ENCODE results near the gene ATP10A. TPM values are rescaled to one million over a fixed set of nuclear protein-coding genes. Genes with fewer than 3 reads are reported as not detected.

The ATP10A gene
- total and polyA plus RNA-seq, 2 donors from 2014 or later, result 4.0 to 6.8 TPM

DNA sequence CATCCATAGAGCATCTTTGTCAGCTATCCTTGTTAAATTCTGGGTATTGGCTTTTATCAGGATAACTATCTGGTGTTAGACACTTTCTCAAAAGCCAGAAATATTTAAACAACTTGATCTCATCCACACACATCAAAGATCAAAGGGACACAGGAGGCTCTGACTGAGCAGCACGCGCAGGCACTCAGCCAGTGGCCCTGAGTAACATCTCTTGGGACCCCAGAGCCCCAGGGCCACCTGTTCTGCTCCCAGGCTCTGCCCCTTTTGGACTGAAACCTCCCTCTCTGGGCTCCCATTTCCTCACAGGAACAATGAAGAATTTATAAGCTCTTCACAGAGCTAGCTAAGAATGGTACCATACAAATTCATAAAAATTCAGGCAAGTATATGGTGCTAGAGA lies 16.1 kb downstream of the ATP10A start:
- H3K9me3 ChIP-seq (ENCODE audit: control insufficient read depth in 2 of 3, insufficient read depth in 1 of 3, low read length in 3 of 3), result no peaks in the 10 kb centered on the region
- no peak overlapping the region for H3K9ac ChIP-seq (ENCODE audit: low read length in 3 of 3)
- FAIRE-seq (no peak), DNase-seq (no peak)
- H3K27ac ChIP-seq (ENCODE audit: low read depth in 2 of 2, low read length in 2 of 2), result no peak overlapping the region
- no peak overlapping the region for H3K4me3 ChIP-seq (ENCODE audit: low read length in 3 of 3)
- H3K36me3 ChIP-seq (ENCODE audit: control insufficient read depth in 2 of 3, insufficient read depth in 3 of 3, low read length in 3 of 3), result no peaks in the 10 kb centered on the region
- intact Hi-C loops (cut with DNase I), result no loop called here
- peaks cover 0 to 9% (median 8%) of the 10 kb centered on the region in 3 donors for H3K4me1 ChIP-seq (ENCODE audit: control insufficient read depth in 2 of 3, insufficient read depth in 2 of 3, low read depth in 1 of 3, low read length in 3 of 3)
- TF ChIP-seq, protein P1, sequence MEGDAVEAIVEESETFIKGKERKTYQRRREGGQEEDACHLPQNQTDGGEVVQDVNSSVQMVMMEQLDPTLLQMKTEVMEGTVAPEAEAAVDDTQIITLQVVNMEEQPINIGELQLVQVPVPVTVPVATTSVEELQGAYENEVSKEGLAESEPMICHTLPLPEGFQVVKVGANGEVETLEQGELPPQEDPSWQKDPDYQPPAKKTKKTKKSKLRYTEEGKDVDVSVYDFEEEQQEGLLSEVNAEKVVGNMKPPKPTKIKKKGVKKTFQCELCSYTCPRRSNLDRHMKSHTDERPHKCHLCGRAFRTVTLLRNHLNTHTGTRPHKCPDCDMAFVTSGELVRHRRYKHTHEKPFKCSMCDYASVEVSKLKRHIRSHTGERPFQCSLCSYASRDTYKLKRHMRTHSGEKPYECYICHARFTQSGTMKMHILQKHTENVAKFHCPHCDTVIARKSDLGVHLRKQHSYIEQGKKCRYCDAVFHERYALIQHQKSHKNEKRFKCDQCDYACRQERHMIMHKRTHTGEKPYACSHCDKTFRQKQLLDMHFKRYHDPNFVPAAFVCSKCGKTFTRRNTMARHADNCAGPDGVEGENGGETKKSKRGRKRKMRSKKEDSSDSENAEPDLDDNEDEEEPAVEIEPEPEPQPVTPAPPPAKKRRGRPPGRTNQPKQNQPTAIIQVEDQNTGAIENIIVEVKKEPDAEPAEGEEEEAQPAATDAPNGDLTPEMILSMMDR (IDR thresholded peaks at IDR 0.05; ENCODE audit: borderline replicate concordance, extremely low read depth, insufficient read depth), result no peak
- H3K27me3 ChIP-seq (ENCODE audit: control insufficient read depth, insufficient read depth, low read length), result no peaks in the 10 kb centered on the region

DNA sequence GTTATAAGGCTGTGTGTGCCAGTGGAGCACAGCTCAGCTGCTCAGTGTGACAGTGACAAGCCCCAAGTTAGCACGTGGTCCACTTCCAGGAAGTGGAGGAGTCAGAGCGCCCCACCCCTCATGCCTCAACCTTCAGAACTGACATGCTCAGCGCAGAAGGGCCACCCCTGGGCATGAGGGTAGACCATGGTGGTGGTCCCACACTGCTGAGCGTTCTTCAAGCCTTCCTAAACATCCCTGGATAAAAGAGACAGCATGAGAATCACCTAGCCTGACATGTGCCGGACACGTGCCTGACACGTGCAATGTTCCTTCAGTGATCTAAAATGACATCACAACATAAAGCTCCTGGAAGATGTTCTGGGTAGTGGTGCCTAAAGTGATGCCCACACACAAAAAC lies 16.8 kb downstream of the ATP10A start:
- no peak for FAIRE-seq
- intact Hi-C loops (cut with DNase I), result no loop called here

DNA sequence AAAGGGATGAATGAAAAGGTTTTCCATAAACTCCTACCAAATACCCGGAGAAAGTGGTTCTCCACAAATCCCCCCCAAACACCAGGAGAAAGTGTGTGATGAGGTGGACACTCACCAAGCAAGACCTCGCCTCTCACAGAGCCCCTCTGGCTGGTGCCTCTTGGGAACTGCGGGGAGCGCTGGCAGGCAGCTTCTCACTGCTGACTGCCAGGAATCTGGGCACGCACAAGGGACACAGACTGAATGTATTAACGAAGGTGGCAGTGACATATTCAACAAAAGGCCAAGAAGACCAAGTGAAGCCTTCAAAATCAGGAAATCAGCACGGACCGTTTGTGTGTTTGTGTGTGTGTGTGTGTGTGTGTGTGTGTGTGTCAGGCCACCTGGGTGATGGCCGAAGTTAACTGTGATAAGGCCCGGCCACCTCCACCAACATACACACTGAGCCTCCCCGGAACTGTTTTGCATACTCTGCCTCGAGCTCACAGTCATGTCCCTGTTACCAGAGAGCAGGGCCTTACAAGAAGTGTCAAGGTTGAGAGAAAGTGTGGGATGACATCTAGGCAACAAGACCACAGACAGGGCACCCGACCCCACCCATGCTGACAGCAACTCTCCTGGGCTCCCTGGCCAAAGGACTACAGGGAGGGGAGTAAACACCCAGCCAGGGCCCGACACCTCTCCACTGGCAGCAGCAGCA lies 18.0 kb downstream of the ATP10A start:
- intact Hi-C loops (cut with DNase I), result no loop called here
- no peaks in the 10 kb centered on the region for H3K27me3 ChIP-seq (ENCODE audit: control insufficient read depth, insufficient read depth, low read length)
- peaks cover 0 to 8% (median 7%) of the 10 kb centered on the region in 3 donors for H3K4me1 ChIP-seq (ENCODE audit: control insufficient read depth in 2 of 3, insufficient read depth in 2 of 3, low read depth in 1 of 3, low read length in 3 of 3)
- no peak overlapping the region for H3K9ac ChIP-seq (ENCODE audit: low read length in 3 of 3)
- no peaks in the 10 kb centered on the region for H3K9me3 ChIP-seq (ENCODE audit: control insufficient read depth in 2 of 3, insufficient read depth in 1 of 3, low read length in 3 of 3)
- DNase-seq, result no peak
- no peaks in the 10 kb centered on the region for H3K36me3 ChIP-seq (ENCODE audit: control insufficient read depth in 2 of 3, insufficient read depth in 3 of 3, low read length in 3 of 3)
- H3K27ac ChIP-seq (ENCODE audit: low read depth in 2 of 2, low read length in 2 of 2), result no peak overlapping the region
- TF ChIP-seq, protein P1 (IDR thresholded peaks at IDR 0.05; ENCODE audit: borderline replicate concordance, extremely low read depth, insufficient read depth), result no peak
- FAIRE-seq, result no peak
- no peak overlapping the region for H3K4me3 ChIP-seq (ENCODE audit: low read length in 3 of 3)

More for the DNA sequence above, 16.8 kb downstream of the ATP10A start:
- TF ChIP-seq, protein P1 (IDR thresholded peaks at IDR 0.05; ENCODE audit: borderline replicate concordance, extremely low read depth, insufficient read depth), result no peak
- no peak overlapping the region for H3K4me3 ChIP-seq (ENCODE audit: low read length in 3 of 3)
- no peak overlapping the region for H3K27ac ChIP-seq (ENCODE audit: low read depth in 2 of 2, low read length in 2 of 2)
- peaks cover 0 to 8% (median 7%) of the 10 kb centered on the region in 3 donors for H3K4me1 ChIP-seq (ENCODE audit: control insufficient read depth in 2 of 3, insufficient read depth in 2 of 3, low read depth in 1 of 3, low read length in 3 of 3)
- no peak for DNase-seq
- no peaks in the 10 kb centered on the region for H3K36me3 ChIP-seq (ENCODE audit: control insufficient read depth in 2 of 3, insufficient read depth in 3 of 3, low read length in 3 of 3)
- no peaks in the 10 kb centered on the region for H3K27me3 ChIP-seq (ENCODE audit: control insufficient read depth, insufficient read depth, low read length)
- no peaks in the 10 kb centered on the region for H3K9me3 ChIP-seq (ENCODE audit: control insufficient read depth in 2 of 3, insufficient read depth in 1 of 3, low read length in 3 of 3)
- no peak overlapping the region for H3K9ac ChIP-seq (ENCODE audit: low read length in 3 of 3)
